ENCODE measurements around the gene IL20. TPM values are rescaled to one million over a fixed set of nuclear protein-coding genes. Genes with fewer than 3 reads are reported as not detected.

IL20 gene
- polyA plus RNA-seq, 2 of the 4 experiments (the other 2 are of a cell fraction), result 0.05 TPM; not detected in 1

DNA sequence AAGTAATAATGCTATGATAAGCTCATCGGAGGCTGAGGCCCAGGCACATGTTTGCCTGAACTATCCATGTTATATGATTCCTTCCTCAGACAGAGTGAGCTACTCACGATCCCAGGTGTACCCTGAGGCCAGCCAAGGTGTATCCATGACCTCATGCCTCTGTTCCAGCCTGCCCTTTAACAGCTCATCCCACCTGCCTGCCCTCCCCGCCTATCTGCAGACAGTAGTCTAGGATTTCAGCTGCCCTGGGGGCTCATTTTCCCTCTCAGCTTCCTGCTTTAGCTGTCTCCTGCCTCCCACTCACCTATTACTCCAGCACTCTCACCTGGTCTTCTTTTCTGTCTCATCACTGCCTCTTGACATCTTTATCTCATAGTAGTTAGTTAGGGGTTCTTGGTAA lies 29.9 kb downstream of the IL20 start:
- Histone ChIP-seq H3K4me1 (peaks cover 73% of the 10 kb centered on the region), H3K4me2 (peak overlapping the region; percentile 57), H3K27ac (peak overlapping the region; percentile 41 to 74), H3K4me3 (no peak overlapping the region), H3K9me3 (no peaks in the 10 kb centered on the region)
- DNase-seq (ENCODE audit: low read depth in 1 of 2, low spot score in 1 of 2) (peak in 1 of 2 experiments; percentile 40), ATAC-seq (peak; percentile 2 to 5; a peak in 2 of 6 replicates), FAIRE-seq (no peak)
- TF ChIP-seq, protein P1, sequence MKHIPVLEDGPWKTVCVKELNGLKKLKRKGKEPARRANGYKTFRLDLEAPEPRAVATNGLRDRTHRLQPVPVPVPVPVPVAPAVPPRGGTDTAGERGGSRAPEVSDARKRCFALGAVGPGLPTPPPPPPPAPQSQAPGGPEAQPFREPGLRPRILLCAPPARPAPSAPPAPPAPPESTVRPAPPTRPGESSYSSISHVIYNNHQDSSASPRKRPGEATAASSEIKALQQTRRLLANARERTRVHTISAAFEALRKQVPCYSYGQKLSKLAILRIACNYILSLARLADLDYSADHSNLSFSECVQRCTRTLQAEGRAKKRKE (CRISPR knock-in tag; IDR thresholded peaks at IDR 0.05; ENCODE audit: low read depth), result no peak
- TF ChIP-seq ZFP36 (IDR thresholded peaks at IDR 0.05; ENCODE audit: borderline replicate concordance, partially characterized antibody) (no peak), CHD2 (IDR thresholded peaks at IDR 0.05; ENCODE audit: low read length, partially characterized antibody) (no peak), HES2 (IDR thresholded peaks at IDR 0.05) (no peak), EHF (CRISPR knock-in tag; IDR thresholded peaks at IDR 0.05) (0 out of 2 replicates have a peak, but pooled peaks have one; percentile 21)
- WGBS (ENCODE audit: missing lambda C conversion rate), result 46% methylated on average over 3 of the region's 3 CpGs
- ChIA-PET POLR2A (no interaction called here), CTCF (interaction anchor here (0.8 to 8.9 kb wide), 7 partner anchors 10 to 169 kb away, joined by 3 to 67 read pairs (median 4); no protein-coding TSS in a partner anchor)

GRCh38 chr1:206895837-206896242 lies 30.4 kb downstream of the IL20 start:
- peak; percentile 23 to 88 for DNase-seq (ENCODE audit: low read depth in 1 of 2, low spot score in 1 of 2)
- FAIRE-seq, result no peak
- H3K4me2 ChIP-seq, result peak overlapping the region; percentile 57
- ChIA-PET CTCF (interaction anchor here (0.8 to 8.9 kb wide), 8 partner anchors 10 to 269 kb away, joined by 3 to 67 read pairs (median 5); no protein-coding TSS in a partner anchor), POLR2A (no interaction called here)
- ATAC-seq, result peak; percentile 82 to 87
- 4% methylated on average over 3 of the region's 3 CpGs for WGBS (ENCODE audit: missing lambda C conversion rate)
- H3K9me3 ChIP-seq, result no peaks in the 10 kb centered on the region
- H3K27ac ChIP-seq, result peak overlapping the region; percentile 67 to 74
- H3K4me3 ChIP-seq, result no peak overlapping the region
- peaks cover 68% of the 10 kb centered on the region for H3K4me1 ChIP-seq
- TF ChIP-seq JUN (IDR thresholded peaks at IDR 0.05), result peak in 1 of 2 experiments; percentile 45; a peak in 2 of 5 replicates
- TF ChIP-seq, protein P2, sequence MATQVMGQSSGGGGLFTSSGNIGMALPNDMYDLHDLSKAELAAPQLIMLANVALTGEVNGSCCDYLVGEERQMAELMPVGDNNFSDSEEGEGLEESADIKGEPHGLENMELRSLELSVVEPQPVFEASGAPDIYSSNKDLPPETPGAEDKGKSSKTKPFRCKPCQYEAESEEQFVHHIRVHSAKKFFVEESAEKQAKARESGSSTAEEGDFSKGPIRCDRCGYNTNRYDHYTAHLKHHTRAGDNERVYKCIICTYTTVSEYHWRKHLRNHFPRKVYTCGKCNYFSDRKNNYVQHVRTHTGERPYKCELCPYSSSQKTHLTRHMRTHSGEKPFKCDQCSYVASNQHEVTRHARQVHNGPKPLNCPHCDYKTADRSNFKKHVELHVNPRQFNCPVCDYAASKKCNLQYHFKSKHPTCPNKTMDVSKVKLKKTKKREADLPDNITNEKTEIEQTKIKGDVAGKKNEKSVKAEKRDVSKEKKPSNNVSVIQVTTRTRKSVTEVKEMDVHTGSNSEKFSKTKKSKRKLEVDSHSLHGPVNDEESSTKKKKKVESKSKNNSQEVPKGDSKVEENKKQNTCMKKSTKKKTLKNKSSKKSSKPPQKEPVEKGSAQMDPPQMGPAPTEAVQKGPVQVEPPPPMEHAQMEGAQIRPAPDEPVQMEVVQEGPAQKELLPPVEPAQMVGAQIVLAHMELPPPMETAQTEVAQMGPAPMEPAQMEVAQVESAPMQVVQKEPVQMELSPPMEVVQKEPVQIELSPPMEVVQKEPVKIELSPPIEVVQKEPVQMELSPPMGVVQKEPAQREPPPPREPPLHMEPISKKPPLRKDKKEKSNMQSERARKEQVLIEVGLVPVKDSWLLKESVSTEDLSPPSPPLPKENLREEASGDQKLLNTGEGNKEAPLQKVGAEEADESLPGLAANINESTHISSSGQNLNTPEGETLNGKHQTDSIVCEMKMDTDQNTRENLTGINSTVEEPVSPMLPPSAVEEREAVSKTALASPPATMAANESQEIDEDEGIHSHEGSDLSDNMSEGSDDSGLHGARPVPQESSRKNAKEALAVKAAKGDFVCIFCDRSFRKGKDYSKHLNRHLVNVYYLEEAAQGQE (IDR thresholded peaks at IDR 0.05), result no peak
- peak; percentile 38; the same call in 1 of the 2 replicates for TF ChIP-seq JUNB (IDR thresholded peaks at IDR 0.05)
- TF ChIP-seq EHF (CRISPR knock-in tag; IDR thresholded peaks at IDR 0.05), result no peak
- peak; percentile 28; the same call in 1 of the 2 replicates for TF ChIP-seq ZSCAN20 (CRISPR knock-in tag; IDR thresholded peaks at IDR 0.05)
- peak; percentile 69 to 70; a peak in 4 of 5 replicates for TF ChIP-seq EP300 (IDR thresholded peaks at IDR 0.05)
- no peak for TF ChIP-seq RNF2 (IDR thresholded peaks at IDR 0.05; ENCODE audit: borderline replicate concordance, low read depth)
- no peak for TF ChIP-seq HEYL (CRISPR knock-in tag; IDR thresholded peaks at IDR 0.05)
- TF ChIP-seq FOSL2 (IDR thresholded peaks at IDR 0.05), result no peak
- peak; percentile 65 for TF ChIP-seq FOSL2 (CRISPR knock-in tag; IDR thresholded peaks at IDR 0.05)
- no peak for TF ChIP-seq E2F6 (IDR thresholded peaks at IDR 0.05; ENCODE audit: borderline replicate concordance, low read depth)
- peak; percentile 29; the same call in 1 of the 2 replicates for TF ChIP-seq GATA3 (IDR thresholded peaks at IDR 0.05; ENCODE audit: borderline replicate concordance)
- TF ChIP-seq MAX (IDR thresholded peaks at IDR 0.05), result no peak

DNA sequence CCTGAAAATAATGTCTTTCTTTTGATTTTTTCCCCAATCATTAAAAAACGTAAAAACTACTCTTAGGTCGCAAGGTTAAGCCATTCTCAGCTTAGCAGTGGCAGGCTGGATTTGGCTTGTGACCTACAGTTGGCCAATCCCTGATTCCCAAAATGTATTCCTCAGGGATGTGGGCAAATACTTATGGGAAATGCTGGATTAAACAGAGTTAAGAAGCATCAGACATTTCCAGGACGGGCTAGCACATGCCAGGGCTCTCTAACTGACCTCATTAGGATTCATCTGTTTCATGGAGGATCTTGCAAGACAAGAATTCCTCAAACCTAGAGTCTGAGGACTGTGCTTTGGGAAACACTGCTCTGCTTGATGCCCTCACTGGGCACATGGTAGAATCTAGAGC lies 30.8 kb downstream of the IL20 start:
- TF ChIP-seq MAZ (IDR thresholded peaks at IDR 0.05; ENCODE audit: borderline replicate concordance, low read depth, low read length), result no peak
- TF ChIP-seq EP300 (IDR thresholded peaks at IDR 0.05), result no peak
- TF ChIP-seq NR3C1 (IDR thresholded peaks at IDR 0.05), result no peak
- no peak for TF ChIP-seq RNF2 (IDR thresholded peaks at IDR 0.05; ENCODE audit: borderline replicate concordance, low read depth)
- no peak for TF ChIP-seq NFE2L2 (conservative IDR thresholded peaks at IDR 0.05; ENCODE audit: low read length)
- no peak for TF ChIP-seq ZFP36 (IDR thresholded peaks at IDR 0.05; ENCODE audit: borderline replicate concordance, partially characterized antibody)
- no peak for TF ChIP-seq RCOR1 (IDR thresholded peaks at IDR 0.05; ENCODE audit: low read depth, low read length)
- no peak for TF ChIP-seq BCL3 (IDR thresholded peaks at IDR 0.05)
- 75% methylated on average over 3 of the region's 3 CpGs for WGBS (ENCODE audit: missing lambda C conversion rate)
- Histone ChIP-seq H3K4me1 (peaks cover 64% of the 10 kb centered on the region), H3K9me3 (no peaks in the 10 kb centered on the region), H3K27ac (peak overlapping the region; percentile 67 to 74), H3K4me3 (no peak overlapping the region), H3K4me2 (peak overlapping the region; percentile 57)
- DNase-seq (ENCODE audit: low read depth in 1 of 2, low spot score in 1 of 2) (no peak), FAIRE-seq (no peak), ATAC-seq (peak; percentile 25 to 26; a peak in 3 of 6 replicates)
- POLR2A ChIA-PET, result no interaction called here
- CTCF ChIA-PET, result interaction anchor here (0.9 to 8.9 kb wide), 7 partner anchors 10 to 269 kb away, joined by 3 to 67 read pairs (median 6); no protein-coding TSS in a partner anchor
